ENCODE results near the gene GMPS.

DNA sequence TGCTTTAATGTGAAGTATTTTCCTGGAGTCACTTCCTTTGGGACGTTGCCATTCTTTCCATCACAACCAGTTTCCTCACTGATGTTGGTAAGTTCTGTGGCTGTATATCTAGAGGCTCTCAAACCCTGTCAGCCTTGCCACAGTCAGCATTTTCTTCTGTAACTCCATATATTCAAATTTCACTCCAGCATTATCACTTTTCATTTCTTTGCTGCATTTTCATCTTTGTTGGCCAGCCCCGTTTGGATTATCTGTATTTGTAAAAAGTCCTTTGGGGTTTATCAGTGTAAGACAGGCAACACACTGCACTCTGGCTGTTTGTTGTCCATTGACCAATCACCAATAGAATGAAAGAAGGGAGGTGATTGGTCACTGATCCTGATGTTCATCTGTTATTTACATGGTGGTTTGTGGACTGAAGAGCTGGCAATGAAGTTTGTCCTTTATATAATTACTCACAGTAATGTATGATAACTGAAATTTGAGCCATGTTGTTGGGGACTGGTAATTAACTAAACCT, 20.3 kb downstream of the GMPS start:
- TF ChIP-seq, protein P1, sequence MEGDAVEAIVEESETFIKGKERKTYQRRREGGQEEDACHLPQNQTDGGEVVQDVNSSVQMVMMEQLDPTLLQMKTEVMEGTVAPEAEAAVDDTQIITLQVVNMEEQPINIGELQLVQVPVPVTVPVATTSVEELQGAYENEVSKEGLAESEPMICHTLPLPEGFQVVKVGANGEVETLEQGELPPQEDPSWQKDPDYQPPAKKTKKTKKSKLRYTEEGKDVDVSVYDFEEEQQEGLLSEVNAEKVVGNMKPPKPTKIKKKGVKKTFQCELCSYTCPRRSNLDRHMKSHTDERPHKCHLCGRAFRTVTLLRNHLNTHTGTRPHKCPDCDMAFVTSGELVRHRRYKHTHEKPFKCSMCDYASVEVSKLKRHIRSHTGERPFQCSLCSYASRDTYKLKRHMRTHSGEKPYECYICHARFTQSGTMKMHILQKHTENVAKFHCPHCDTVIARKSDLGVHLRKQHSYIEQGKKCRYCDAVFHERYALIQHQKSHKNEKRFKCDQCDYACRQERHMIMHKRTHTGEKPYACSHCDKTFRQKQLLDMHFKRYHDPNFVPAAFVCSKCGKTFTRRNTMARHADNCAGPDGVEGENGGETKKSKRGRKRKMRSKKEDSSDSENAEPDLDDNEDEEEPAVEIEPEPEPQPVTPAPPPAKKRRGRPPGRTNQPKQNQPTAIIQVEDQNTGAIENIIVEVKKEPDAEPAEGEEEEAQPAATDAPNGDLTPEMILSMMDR (IDR thresholded peaks at IDR 0.05): no peak
- no peak for TF ChIP-seq POLR2A (IDR thresholded peaks at IDR 0.05)
